Activated CD4-positive, alpha-beta T cell treated with anti-CD3 and anti-CD28 coated beads, Interleukin-2, amount 50 U/mL, for 16 hours (primary cell): ENCODE measurements around the gene FUCA1.
A peak's percentile ranks its signal among the peaks of the same experiment; 100 is the strongest.
"Not testable (repeated sequence)": the region's sequence is repeated elsewhere in the genome, so short reads cannot be mapped to it uniquely, and the experiment has no call there.

Experiments used
- DNase-seq: peaks from one replicate; pipeline ENCODE4 v3.0.0-alpha.2; 2020

FUCA1 gene

GRCh38 chr1:23895082-23895481 is 27.0 kb upstream of the FUCA1 start:
- no peak for DNase-seq

GRCh38 chr1:23889074-23889473 is 21.0 kb upstream of the FUCA1 start:
- no peak for DNase-seq

- no peak for DNase-seq
These were observed 17.1 kb upstream of the FUCA1 start for GRCh38 chr1:23885222-23885621.

- DNase-seq = no peak
These were observed 14.7 kb upstream of the FUCA1 start for GRCh38 chr1:23882746-23883145.

GRCh38 chr1:23879809-23880208 is 11.7 kb upstream of the FUCA1 start:
- no peak for DNase-seq

GRCh38 chr1:23878668-23879067 is 10.6 kb upstream of the FUCA1 start:
- DNase-seq = no peak

- DNase-seq = no peak
These were observed 7.3 kb upstream of the FUCA1 start for GRCh38 chr1:23875382-23875781.

- no peak for DNase-seq
These were observed 4.3 kb upstream of the FUCA1 start for GRCh38 chr1:23872421-23872820.

- DNase-seq = no peak
These were observed 961 bp upstream of the FUCA1 start for GRCh38 chr1:23869051-23869450.

- no peak for DNase-seq
These were observed 497 bp upstream of the FUCA1 start for GRCh38 chr1:23868557-23869016.

GRCh38 chr1:23867542-23867894 is 572 bp downstream of the FUCA1 start:
- DNase-seq = no peak

GRCh38 chr1:23865543-23865930 is 2.6 kb downstream of the FUCA1 start:
- no peak for DNase-seq

GRCh38 chr1:23864801-23865542 is 3.1 kb downstream of the FUCA1 start:
- DNase-seq = no peak

GRCh38 chr1:23862640-23863039 is 5.5 kb downstream of the FUCA1 start:
- DNase-seq = no peak

- DNase-seq = no peak
These were observed 13.5 kb downstream of the FUCA1 start for GRCh38 chr1:23854568-23854967.

GRCh38 chr1:23853124-23853523 is 15.0 kb downstream of the FUCA1 start:
- DNase-seq = not testable (repeated sequence)

GRCh38 chr1:23851406-23851805 is 16.7 kb downstream of the FUCA1 start:
- not testable (repeated sequence) for DNase-seq

GRCh38 chr1:23848673-23849616 is 19.1 kb downstream of the FUCA1 start:
- DNase-seq = no peak

- DNase-seq = not testable (repeated sequence)
These were observed 20.5 kb downstream of the FUCA1 start for GRCh38 chr1:23847482-23848095.

- no peak for DNase-seq
These were observed 22.9 kb downstream of the FUCA1 start for GRCh38 chr1:23845163-23845562.

- DNase-seq = no peak
These were observed 24.4 kb downstream of the FUCA1 start for GRCh38 chr1:23843644-23844043.

- peak; percentile 68 for DNase-seq
These were observed 29.7 kb downstream of the FUCA1 start for GRCh38 chr1:23838401-23838866.

- DNase-seq = no peak
These were observed 30.2 kb downstream of the FUCA1 start for GRCh38 chr1:23837908-23838307.
